GM15510 (cell line): ENCODE data around the gene MSI2.

Source experiments
- POLR2A ChIP-seq: IDR thresholded peaks from 3 replicates; pipeline ENCODE4 v1.6.1; 2011; ENCODE audit warnings: borderline replicate concordance; ENCODE audit not compliant: insufficient read length; ENCODE audit errors: extremely low read depth

MSI2 gene

GRCh38 chr17:57289613-57290012 lies 33.3 kb downstream of the MSI2 start:
- no peak for TF ChIP-seq POLR2A

DNA sequence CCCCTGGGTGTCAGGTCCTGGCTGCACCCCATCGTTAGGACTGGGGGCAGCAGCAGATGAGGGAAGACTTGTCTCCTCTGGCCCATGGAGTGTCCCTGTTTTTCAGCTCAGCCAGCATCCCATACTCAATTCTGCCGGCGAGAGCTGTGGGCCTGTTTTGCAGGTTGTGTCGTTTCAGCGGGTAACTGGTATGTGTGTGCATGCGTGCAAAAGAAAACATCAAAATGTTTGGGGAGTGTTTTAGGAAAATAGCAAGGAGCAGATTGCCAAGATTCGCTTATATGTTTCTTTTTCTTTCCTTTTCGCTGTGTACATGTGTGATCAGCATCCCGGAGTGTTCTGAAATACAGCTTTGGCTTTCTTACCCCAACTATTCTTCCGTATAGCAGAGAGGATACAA lies 34.7 kb downstream of the MSI2 start:
- TF ChIP-seq POLR2A = no peak

DNA sequence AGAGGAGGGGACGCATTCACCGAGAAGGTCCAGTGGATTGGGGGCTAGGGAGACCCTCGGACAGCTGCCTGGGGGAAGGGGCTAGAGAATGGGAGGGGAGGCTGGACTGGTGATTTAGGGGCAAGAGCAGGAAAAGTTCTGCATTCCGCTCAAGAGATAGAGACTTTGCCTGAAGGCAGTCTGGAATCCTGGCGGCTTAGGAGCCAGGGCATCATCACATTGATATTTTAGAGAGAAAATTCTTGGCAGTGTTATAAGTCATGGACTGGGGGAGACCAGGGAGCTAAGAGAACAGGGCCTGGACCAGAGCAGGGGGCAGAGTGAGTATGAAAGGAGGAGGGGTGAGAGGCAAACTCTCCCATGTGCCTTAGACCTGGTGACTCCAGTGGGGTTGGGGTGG lies 35.8 kb downstream of the MSI2 start:
- TF ChIP-seq POLR2A = no peak

DNA sequence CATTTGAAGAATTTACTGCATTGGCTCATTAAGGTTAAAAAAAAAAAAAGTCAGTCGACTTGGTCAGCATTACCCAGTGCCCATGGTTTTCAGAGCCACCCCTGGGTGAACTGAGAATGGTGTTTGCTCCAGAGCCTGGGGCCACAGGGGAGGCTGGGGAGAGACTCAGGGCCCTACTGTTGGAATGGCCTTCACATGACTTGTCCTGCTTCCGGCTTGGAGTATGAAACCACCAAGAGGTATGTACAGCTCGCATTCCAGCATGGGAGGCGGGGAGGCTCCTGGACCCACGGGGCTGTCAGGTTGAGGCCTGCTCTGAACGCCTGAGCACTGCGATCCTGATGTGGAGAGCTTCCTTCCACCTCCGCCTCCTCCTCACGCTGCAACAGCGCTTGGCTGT lies 36.8 kb downstream of the MSI2 start:
- TF ChIP-seq POLR2A = no peak

DNA sequence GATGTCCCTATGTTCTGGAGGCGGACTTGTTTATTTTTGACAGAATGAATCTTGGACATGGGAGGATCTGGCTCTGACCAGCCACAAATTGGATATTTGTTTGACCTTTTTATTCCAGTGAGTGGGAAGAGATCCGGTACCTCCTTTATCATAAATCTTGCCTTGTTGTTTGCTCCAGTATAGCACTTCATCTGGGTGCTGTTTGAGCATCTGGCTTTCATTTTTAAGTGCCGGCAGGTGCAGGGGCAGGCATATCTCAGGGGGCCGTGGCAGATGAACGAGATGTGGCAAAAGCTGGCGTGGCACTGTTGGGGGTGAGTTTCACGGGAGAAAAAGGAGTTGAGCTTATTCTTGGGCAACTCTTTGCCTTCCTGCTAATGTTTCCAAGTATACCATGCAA lies 37.8 kb downstream of the MSI2 start:
- TF ChIP-seq POLR2A = no peak

DNA sequence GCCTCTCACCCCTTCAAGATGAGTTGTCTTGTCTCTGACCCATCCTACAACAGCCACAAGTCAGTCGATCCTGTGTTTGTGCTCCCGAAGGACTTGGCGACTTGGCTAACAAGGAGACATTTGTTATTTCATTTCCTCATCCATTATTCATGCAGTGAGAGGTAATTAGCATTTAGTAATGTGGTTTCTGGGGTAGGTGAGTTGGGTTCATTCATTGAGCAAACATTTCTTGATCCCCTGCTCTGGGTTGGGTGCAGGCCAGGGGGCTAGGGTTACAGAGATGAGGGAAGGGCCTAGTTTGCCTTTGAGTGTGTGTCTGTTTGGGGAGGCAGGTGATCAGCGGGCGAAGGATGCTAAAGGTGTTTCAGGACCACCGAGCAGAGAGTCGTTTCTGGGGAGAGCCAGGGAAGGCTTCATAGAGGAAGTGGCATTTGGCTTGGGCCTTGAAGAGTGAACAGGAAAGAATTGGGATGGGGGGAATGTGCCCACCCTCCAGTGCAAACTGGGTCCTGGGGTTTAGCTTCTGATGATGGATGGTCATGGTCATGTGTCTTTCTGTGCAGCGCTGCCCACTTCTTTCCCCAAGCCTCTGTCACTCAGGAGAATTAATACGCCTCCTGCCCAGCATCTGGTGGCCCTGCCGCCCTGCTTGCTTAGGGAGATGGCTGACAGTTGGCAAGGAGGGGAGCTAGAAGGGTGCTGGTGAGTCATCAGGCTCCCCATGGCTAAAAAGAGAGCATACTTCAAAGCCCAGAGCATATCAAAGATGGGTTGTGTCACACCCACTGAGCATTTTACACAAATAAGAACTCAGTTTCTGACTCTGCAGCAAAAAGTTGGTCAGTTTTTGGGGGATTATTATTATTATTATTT lies 38.5 kb downstream of the MSI2 start:
- no peak for TF ChIP-seq POLR2A

- no peak for TF ChIP-seq POLR2A
Measured at GRCh38 chr17:57295526-57296023, 39.3 kb downstream of the MSI2 start.

DNA sequence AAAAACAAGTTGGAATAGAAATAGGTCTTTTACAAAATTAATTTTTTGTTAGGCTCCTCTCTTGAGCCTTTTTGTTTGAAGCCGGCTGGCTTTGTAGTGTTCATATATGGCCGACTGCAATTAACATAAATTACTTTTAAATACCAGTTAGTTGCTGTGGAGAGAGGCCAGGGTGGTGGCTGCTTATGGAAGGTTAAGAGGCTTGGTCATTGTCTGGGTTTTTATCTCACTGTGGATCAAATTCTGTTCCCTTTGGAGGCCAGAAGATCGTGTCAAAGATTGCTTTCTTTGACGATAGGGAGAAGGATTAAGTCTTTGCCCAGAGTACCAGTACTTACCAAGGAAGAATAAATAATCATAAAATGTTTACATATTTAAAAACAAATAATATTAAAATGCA lies 39.9 kb downstream of the MSI2 start:
- no peak for TF ChIP-seq POLR2A

DNA sequence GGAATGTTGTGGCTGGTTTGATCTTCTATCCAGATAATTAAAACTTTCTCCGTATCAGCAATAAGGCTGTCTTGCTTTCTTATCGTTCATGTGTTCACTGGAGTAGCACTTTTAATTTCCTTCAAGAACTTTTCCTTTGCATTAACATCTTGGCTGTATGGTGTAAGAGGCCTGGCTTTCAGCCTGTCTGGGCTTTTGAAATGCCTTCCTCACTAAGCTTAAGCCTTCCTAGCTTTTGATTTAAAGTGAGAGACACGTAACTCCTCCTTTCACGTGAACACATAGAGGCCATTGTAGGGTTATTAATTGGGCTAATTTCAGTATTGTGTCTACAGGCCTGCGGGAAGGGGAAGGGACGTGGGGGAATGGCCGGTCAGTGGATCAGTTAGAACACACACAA lies 42.9 kb downstream of the MSI2 start:
- TF ChIP-seq POLR2A = no peak

DNA sequence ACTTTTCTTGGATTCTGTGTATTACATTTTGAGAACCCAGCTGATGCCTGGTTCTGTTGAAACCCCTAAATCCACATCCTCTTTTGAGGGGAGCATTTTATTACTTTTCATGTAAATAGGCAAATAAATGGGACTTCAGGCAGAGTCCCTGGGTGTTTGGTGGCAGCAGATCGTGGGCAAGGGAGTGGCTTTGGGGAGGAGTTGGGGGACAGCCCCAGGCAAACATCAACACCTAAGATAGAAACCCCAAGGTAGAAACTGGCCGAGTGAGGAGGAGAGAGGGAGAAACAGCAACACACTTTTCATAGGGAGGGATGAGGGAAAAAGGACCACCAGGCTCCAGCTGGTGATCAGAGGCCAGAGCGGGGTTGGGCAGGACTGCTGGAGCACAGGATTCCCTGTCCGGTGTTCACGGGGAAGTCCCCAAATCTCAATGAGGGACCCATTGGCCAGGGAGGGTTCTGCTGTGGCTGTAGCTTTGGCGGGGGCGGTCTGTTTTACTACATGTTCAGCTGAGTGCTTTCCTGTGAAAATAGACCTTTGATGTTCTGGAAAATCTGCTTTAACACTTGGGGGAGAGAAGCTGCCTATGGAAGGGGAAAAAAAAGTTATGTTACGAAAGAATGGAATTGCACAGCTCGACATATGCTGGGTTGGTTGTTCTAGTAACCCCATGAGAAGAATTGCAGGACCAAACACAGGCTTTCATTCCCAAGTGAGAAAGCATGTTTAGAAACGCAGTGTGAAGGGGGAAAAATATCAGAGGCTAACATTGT lies 46.6 kb downstream of the MSI2 start:
- TF ChIP-seq POLR2A = no peak

DNA sequence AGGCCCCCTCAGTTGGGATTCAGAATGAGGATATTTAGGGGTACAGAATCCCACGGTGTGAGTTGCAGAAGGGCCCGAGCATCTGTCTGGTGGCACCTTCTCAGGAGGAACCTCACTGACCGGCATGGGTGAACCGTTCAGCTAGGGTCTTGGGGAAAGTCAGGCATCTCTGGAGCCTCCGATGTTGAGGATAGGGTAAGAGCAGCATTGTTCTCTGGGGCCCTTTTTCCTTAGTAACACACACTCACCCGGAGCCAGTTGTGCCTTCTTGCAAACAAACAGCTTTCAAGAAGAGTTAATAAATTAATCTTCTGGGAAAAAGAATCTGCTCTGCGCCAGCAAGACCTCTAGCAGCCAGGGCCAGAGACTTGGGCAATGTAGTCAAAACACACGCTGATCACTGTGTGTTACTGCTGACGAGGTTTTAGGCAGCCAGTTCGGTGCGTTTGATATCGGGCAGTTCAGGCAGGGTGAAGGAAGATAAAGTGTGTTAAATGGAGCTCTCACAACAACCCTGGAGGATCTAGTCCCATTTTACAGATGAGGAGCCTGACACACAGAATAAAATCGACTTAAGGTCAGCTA lies 48.9 kb downstream of the MSI2 start:
- TF ChIP-seq POLR2A = no peak

- TF ChIP-seq POLR2A = no peak
Measured at GRCh38 chr17:57305908-57306504, 49.7 kb downstream of the MSI2 start.

DNA sequence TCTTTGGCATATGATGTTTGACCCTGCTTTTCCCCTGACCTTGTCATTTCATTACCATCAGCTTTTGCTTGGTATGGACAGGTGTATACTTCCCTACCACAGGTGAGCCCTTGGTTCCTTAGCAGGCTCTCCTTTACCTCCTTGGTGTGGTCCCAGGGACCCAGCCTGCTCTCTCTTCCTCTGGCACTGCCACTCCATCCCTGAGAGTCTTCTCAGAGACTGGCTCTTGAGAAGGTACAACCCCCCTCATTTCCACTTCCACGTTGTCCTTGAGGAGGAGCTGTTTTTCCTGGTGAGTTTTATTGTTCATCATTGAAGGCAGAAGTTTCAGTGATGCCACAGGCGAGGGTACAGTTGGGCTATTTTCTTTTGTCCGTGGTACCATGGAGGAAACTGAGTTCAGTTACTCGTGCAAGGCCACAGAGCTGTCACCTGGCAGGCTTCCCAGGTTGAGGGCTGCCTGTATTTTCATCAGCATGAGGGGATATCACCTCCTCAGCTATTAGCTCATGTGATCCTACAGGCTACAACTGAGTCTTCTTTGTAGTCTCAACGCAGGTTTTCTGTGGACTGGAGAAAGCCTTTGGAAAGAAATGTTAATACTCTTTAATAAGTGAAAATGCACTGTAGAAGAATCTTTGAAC lies 52.3 kb downstream of the MSI2 start:
- no peak for TF ChIP-seq POLR2A

GRCh38 chr17:57309479-57309878 lies 53.2 kb downstream of the MSI2 start:
- no peak for TF ChIP-seq POLR2A
